NCI-H446 (cell line): ENCODE measurements around the gene CDH12.
"Not testable (repeated sequence)": the region's sequence is repeated elsewhere in the genome, so short reads cannot be mapped to it uniquely, and the experiment has no call there.

Experiments
- DNase-seq, 2 experiments: peaks; one replicate each; lab custom pipeline; 2025; lab: John Stamatoyannopoulos, UW

Gene CDH12

GRCh38 chr5:22012893-22013292 lies 840.3 kb downstream of the CDH12 start:
- not testable (repeated sequence) for DNase-seq

- DNase-seq, result not testable (repeated sequence)
Measured at GRCh38 chr5:22010808-22011207, 842.3 kb downstream of the CDH12 start.

DNA sequence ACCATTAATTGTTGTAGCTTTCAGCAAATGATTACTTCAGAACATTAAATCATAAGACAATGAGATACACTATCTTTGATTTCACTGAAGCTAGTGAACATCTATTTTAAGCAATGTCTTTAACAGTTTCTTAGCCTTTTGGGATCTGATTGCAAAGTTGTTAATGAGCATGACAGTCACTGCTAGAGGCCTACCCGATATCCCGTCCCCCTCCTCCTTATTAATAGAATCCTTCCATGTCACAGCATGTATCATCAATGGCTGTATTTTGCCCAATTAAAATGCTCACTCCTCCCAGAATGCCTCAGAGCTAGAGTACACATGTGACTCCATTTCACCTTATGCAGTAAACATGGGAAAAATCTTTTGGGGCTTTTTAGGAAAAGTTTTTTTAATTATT lies 852.0 kb downstream of the CDH12 start:
- not testable (repeated sequence) for DNase-seq

DNA sequence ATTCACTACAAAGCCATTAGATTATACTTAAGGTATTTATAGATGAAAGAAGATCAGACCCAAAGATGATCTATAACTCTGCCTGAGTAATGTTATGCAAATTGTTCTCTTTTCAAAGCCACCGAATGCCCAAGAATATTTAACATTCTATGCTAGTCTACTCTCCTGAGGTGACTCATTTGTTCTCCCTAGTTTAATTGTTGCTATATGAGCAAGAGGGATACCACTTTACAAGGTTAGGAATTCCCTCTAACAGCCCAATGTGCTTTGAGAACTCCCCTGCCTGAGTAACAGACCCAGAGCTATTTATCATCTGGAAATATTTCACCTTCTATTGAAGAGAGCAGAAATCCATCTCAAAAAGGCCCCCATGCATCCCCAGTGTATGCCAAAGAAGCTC lies 867.3 kb downstream of the CDH12 start:
- not testable (repeated sequence) for DNase-seq

DNA sequence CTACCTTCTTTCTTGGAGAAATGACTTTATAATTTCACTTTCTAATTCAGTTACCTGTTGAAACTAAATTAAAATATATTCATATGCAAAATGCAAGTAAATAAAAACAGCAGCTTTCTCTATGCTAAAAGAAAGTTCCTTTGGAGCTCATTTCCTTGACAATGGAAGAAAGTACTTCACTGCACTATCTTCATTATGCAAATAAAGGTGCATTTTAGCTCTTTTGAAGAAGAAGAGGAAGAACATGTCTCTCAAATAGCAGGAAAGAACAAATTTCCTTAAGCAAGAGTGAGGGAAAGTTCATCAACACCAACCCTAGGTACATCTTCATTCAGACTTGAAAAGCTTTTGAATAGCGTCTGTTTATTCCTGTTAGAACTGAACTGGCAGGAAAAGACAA lies 901.6 kb downstream of the CDH12 start:
- not testable (repeated sequence) for DNase-seq

GRCh38 chr5:21931116-21931515 lies 922.0 kb downstream of the CDH12 start:
- DNase-seq, result peak in 1 of 2 experiments; percentile 16

DNA sequence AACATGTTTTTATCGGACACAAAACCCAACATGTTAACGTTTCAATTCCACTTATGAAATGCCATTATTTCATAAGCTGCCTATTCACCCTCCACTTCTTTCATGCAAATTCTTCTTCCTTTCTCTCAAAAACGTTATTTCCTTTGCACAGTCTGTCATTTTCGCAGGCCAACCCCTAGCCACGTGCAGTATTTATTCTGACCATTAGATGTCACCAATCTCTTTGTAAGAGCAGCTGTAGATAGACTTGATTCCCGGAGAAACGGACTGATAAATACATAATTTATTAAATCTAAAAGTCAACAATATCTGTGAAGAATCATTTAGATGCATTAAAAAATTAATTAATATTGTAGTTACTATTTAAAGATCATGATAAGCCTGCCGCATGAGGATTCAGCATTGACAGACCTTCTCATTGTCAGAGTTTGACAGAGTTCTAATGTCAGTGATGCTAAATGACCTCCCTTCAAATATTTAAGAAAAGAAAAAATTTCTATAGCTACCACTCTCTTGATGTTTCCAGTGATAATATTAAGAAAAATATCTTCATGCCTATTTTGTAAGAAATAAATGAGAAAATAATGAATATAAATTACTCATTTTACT lies 933.6 kb downstream of the CDH12 start:
- peak; percentile 86 to 92 for DNase-seq

DNA sequence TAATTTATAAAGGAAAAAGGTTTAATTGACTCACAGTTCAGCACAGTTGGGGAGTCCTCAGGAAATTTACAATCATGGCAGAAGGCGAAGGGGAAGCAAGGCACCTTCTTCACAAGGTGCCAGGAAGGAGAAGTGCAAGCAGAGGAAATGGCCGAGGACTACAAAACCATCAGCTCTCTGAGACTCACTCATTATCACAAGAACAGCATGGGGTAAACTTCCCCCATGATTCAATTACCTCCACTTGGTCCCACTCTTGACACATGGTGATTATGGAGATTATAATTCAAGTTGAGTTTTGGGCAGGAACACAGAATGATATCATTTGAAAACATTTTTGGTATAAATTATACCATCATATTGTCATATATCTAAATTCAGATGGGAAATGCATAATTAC lies 934.7 kb downstream of the CDH12 start:
- DNase-seq, result peak in 1 of 2 experiments; percentile 17

GRCh38 chr5:21910731-21911130 lies 942.4 kb downstream of the CDH12 start:
- no peak for DNase-seq

- DNase-seq, result peak in 1 of 2 experiments; percentile 21
Measured at GRCh38 chr5:21895766-21896350, 957.3 kb downstream of the CDH12 start.

GRCh38 chr5:21893161-21893560 lies 960.0 kb downstream of the CDH12 start:
- no peak for DNase-seq

GRCh38 chr5:21889581-21889980 lies 963.6 kb downstream of the CDH12 start:
- no peak for DNase-seq

DNA sequence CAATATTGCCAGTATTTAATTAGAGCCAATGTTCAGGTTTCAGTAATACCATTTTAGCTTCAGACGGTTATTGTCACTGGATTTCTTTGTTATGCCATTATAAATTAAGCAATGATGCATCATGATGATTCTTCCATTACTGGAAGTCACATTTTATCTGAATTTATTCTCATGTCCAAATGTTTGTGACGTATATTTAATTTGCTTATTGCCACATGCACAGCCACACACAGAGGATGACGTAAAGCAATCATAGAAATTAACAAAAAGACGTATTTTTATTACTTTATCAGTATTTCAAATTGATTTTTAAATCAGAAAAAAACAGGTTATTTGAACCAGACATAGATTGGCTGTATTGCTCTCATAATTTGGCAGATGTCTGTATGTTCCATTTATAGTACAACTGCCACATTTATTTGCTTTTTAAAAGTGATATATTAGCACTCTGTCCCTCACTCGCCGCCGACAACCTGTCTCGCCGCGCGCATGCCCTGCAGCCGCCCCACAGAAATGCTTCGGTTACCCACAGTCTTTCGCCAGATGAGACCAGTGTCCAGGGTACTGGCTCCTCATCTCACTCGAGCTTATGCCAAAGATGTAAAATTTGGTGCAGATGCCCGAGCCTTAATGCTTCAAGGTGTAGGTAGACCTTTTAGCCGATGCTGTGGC lies 970.9 kb downstream of the CDH12 start:
- no peak for DNase-seq

DNA sequence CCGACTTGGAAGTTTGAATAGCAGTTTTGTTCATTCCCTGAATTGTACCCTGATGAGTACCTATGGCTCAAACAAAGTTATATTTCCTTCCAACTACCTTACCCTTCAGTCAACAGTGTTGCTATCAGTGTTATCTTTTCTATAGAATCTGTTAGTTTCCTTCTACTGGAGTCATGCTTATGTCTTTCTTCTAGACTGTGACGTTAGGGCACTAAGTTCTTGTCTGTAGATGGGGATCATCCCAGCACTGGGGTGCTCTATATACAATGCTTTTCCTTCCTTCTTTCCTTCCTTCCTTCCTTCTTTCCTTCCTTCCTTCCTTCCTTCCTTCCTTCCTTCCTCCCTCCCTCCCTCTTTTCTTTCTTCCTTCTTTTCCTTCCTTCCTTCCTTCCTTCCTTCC lies 973.0 kb downstream of the CDH12 start:
- DNase-seq, result no peak

DNA sequence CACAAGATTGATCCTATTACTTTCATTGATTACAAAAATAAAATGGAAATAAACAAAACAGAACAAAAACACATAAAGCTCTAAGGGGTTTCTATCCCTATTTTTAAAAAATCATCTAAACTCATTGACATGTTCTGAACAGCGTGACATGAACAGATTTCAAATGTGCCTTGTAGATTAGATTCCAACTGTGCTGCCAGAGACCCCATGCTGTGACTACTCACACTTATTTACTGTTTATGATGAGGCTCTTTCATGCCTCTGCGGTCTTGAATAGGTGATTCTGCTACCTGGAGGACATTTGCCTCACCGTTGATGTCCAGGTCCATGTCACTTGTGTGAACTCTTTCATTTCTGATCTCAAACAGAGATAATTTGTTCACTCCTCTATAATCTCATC lies 990.2 kb downstream of the CDH12 start:
- peak in 1 of 2 experiments; percentile 38 for DNase-seq

- DNase-seq, result no peak
Measured at GRCh38 chr5:21858441-21858840, 994.7 kb downstream of the CDH12 start.

- DNase-seq, result no peak
Measured at GRCh38 chr5:21856987-21857386, 996.2 kb downstream of the CDH12 start.

GRCh38 chr5:21847300-21847699 lies 1005.8 kb downstream of the CDH12 start:
- no peak for DNase-seq

- no peak for DNase-seq
Measured at GRCh38 chr5:21844960-21845359, 1008.2 kb downstream of the CDH12 start.

GRCh38 chr5:21834863-21835262 lies 1018.3 kb downstream of the CDH12 start:
- DNase-seq, result no peak

- no peak for DNase-seq
Measured at GRCh38 chr5:21831145-21831787, 1021.9 kb downstream of the CDH12 start.

- DNase-seq, result no peak
Measured at GRCh38 chr5:21826884-21827283, 1026.3 kb downstream of the CDH12 start.

DNA sequence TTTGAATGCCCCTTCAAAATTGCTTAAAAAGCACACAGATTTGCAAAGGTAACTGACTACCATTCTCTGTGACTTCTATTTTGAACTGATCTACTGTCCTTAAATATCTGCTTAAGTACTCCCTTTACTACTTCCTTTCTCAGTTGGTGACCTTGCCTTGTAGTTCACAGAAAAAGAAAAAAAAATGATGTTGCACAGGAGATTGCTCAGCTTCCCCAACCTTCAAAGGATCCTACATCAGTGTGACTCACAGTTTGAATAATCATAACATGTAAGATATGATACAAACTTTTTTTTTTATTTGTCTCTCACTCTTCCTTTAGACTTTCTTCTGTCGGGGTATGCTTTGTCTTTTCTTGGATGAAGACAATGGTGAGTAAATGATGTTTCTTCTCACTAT lies 1029.6 kb downstream of the CDH12 start:
- no peak for DNase-seq
